HL-60 (cell line): ENCODE data around the gene BDKRB1.

Experiments used
- DNase-seq, 2 experiments: peaks; one replicate each; pipeline ENCODE4 v3.0.0-alpha.2; 2010 to 2020; ENCODE audit warnings: low read depth in 1 of 2, low spot score in 1 of 2
- H3K27ac ChIP-seq: fragments of 250-450 bp; sonication (Bioruptor Pico); replicated peaks from 2 replicates; pipeline ENCODE4 v1.5.1; 2020; ENCODE audit warnings: mild to moderate bottlenecking, moderate library complexity
- H3K27me3 ChIP-seq: fragments of 250-450 bp; sonication (Bioruptor Pico); 2 replicates; pipeline ENCODE4 v1.5.1; 2021; ENCODE audit warnings: mild to moderate bottlenecking, moderate library complexity; ENCODE audit not compliant: insufficient read depth, poor library complexity, severe bottlenecking
- H3K4me3 ChIP-seq: replicated peaks from 2 replicates; pipeline ENCODE4 v1.5.1; 2011; ENCODE audit warnings: mild to moderate bottlenecking, control low read depth, low read length; ENCODE audit not compliant: insufficient read depth
- GABPA ChIP-seq: IDR thresholded peaks from 2 replicates; pipeline ENCODE4 v1.6.1; 2012; ENCODE audit warnings: low read depth
- POLR2AphosphoS5 ChIP-seq: IDR thresholded peaks from 2 replicates; pipeline ENCODE4 v1.6.1; 2012; ENCODE audit warnings: low read depth
- SPI1 ChIP-seq: IDR thresholded peaks from 2 replicates; pipeline ENCODE4 v1.6.1; 2012; ENCODE audit warnings: low read depth, mild to moderate bottlenecking, borderline replicate concordance
- TF ChIP-seq, protein P1 (sequence below): IDR thresholded peaks from 2 replicates; pipeline ENCODE4 v1.6.1; 2012; ENCODE audit warnings: low read depth; ENCODE audit not compliant: insufficient replicate concordance
- TF ChIP-seq, protein P2 (sequence below): IDR thresholded peaks from one replicate; pipeline ENCODE4 v1.5.1; 2011; ENCODE audit warnings: low read length, control low read depth, inconsistent platforms; ENCODE audit not compliant: insufficient read depth

Gene BDKRB1

DNA sequence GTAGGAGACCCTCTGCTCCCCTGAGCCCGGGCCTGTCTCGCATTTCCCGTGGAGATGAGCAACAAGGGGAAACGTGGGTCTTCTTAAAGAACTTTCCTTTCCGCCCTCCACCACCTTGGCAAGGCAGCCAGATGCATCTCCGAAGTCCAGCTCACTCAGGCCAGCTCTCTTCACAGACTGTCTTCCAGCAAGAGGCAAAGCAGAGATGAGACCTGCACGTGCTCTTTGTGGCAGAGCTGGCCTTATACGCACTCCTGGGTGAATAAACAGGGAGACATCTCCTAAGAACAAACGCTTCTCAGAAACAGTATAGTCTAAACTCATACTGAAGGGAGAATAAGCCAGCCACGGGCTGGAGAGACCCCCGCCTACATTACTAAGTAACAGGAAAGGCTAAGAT, 1.3 kb upstream of the BDKRB1 start:
- no peak for DNase-seq
- H3K27me3 ChIP-seq, result peaks cover 4% of the 10 kb centered on the region
- H3K4me3 ChIP-seq, result no peak overlapping the region
- no peak for TF ChIP-seq POLR2AphosphoS5
- TF ChIP-seq GABPA, result no peak
- TF ChIP-seq, protein P1, sequence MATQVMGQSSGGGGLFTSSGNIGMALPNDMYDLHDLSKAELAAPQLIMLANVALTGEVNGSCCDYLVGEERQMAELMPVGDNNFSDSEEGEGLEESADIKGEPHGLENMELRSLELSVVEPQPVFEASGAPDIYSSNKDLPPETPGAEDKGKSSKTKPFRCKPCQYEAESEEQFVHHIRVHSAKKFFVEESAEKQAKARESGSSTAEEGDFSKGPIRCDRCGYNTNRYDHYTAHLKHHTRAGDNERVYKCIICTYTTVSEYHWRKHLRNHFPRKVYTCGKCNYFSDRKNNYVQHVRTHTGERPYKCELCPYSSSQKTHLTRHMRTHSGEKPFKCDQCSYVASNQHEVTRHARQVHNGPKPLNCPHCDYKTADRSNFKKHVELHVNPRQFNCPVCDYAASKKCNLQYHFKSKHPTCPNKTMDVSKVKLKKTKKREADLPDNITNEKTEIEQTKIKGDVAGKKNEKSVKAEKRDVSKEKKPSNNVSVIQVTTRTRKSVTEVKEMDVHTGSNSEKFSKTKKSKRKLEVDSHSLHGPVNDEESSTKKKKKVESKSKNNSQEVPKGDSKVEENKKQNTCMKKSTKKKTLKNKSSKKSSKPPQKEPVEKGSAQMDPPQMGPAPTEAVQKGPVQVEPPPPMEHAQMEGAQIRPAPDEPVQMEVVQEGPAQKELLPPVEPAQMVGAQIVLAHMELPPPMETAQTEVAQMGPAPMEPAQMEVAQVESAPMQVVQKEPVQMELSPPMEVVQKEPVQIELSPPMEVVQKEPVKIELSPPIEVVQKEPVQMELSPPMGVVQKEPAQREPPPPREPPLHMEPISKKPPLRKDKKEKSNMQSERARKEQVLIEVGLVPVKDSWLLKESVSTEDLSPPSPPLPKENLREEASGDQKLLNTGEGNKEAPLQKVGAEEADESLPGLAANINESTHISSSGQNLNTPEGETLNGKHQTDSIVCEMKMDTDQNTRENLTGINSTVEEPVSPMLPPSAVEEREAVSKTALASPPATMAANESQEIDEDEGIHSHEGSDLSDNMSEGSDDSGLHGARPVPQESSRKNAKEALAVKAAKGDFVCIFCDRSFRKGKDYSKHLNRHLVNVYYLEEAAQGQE, result no peak
- no peak for TF ChIP-seq SPI1
- TF ChIP-seq, protein P2, sequence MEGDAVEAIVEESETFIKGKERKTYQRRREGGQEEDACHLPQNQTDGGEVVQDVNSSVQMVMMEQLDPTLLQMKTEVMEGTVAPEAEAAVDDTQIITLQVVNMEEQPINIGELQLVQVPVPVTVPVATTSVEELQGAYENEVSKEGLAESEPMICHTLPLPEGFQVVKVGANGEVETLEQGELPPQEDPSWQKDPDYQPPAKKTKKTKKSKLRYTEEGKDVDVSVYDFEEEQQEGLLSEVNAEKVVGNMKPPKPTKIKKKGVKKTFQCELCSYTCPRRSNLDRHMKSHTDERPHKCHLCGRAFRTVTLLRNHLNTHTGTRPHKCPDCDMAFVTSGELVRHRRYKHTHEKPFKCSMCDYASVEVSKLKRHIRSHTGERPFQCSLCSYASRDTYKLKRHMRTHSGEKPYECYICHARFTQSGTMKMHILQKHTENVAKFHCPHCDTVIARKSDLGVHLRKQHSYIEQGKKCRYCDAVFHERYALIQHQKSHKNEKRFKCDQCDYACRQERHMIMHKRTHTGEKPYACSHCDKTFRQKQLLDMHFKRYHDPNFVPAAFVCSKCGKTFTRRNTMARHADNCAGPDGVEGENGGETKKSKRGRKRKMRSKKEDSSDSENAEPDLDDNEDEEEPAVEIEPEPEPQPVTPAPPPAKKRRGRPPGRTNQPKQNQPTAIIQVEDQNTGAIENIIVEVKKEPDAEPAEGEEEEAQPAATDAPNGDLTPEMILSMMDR, result no peak
- H3K27ac ChIP-seq, result no peak overlapping the region

DNA sequence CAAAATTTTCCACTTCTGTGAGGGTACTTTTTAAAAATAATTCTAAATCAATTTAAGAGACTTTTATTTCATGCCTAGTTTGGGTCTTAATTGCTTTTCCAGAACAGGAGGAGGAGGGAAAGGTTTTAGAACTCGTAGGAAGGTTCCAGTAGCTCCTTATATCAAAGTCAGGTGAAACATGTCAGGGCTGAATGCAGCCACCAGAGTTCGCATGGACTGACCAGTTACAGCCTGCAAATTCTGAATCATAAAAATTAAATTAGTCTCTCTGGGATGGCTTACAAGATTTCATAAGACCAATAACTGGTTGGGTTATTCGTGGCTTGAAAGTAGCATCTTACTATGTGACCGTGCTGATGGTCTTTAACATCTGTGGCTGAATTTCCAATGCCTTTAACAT, 397 bp downstream of the BDKRB1 start:
- Histone ChIP-seq H3K27me3 (peaks cover 5% of the 10 kb centered on the region), H3K27ac (no peak overlapping the region), H3K4me3 (no peak overlapping the region)
- TF ChIP-seq GABPA (no peak), POLR2AphosphoS5 (no peak), SPI1 (no peak)
- TF ChIP-seq, protein P1, result no peak
- TF ChIP-seq, protein P2, result no peak
- no peak for DNase-seq

DNA sequence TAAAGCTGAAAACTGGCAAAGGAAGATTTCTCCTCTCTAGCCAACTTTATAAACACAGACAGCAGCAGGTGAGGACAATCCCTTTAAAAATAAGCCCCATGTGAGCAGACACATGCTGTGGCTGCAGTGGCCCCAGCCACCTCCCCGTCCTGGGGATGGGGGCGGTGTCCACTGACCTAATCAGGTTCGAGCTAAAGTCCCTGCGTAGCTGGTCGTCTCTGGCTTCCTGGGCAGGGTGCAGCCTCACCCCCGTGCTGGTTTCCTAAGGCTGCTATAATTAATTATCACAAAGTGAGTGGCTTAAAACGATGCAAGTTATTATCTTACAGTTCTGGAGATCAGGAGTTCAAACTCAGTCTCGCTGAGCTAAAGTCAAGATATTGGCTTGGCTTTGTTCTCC, 1.0 kb downstream of the BDKRB1 start:
- TF ChIP-seq SPI1, result no peak
- TF ChIP-seq, protein P1, result no peak
- TF ChIP-seq, protein P2, result no peak
- no peak for TF ChIP-seq GABPA
- TF ChIP-seq POLR2AphosphoS5, result no peak
- Histone ChIP-seq H3K27me3 (peaks cover 5% of the 10 kb centered on the region), H3K4me3 (no peak overlapping the region), H3K27ac (no peak overlapping the region)
- no peak for DNase-seq
